ENCODE measurements around the gene CD44.

CD44 gene

DNA sequence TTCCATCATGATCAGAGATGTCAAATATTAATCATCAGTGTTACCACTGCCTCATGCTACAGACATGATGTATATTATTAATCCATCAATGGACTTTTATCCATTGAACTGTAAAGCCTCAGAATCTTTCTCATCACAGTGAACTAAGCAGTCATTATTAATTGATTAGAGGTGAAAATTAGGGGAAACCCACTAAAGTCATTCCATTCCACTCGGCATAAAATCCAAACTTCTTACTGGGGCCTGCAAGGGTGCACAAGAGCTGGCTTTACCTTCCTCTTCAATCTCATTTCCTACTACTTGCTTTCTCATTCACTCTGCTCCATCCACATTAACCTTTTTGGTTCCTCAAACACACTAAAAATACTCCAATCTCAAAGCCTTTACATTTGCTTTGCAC lies 7.9 kb upstream of the CD44 start:
- in situ Hi-C loops (cut with MboI; ENCODE audit: low sequenced_read_pairs, unreplicated experiment), result no loop called here
- no peak for DNase-seq (ENCODE audit: low spot score)
- TF ChIP-seq, protein P1, sequence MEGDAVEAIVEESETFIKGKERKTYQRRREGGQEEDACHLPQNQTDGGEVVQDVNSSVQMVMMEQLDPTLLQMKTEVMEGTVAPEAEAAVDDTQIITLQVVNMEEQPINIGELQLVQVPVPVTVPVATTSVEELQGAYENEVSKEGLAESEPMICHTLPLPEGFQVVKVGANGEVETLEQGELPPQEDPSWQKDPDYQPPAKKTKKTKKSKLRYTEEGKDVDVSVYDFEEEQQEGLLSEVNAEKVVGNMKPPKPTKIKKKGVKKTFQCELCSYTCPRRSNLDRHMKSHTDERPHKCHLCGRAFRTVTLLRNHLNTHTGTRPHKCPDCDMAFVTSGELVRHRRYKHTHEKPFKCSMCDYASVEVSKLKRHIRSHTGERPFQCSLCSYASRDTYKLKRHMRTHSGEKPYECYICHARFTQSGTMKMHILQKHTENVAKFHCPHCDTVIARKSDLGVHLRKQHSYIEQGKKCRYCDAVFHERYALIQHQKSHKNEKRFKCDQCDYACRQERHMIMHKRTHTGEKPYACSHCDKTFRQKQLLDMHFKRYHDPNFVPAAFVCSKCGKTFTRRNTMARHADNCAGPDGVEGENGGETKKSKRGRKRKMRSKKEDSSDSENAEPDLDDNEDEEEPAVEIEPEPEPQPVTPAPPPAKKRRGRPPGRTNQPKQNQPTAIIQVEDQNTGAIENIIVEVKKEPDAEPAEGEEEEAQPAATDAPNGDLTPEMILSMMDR (IDR thresholded peaks at IDR 0.05; ENCODE audit: borderline replicate concordance, control extremely low read depth, extremely low read depth, insufficient read depth, missing control alignments), result no peak

DNA sequence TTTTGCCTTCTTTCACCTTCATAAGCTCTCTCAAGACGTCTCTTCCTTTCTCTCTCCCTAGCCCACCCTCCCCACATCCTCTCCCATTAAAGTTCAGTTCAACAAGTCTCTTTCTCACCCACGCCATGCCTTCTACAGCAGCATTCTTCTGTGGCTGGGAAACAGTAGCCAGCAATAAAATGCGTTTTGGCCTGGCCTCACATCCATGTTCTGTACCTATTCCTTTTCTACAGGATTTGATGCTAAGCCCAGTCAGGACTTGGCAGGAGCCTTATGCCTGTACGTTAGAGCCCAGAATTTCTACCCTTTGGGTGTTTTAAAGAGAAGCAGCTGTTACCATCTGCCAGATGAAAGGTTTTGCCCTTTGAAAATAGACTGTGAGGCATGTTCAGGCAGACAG lies 7.1 kb upstream of the CD44 start:
- no peak for DNase-seq (ENCODE audit: low spot score)
- in situ Hi-C loops (cut with MboI; ENCODE audit: low sequenced_read_pairs, unreplicated experiment), result no loop called here
- TF ChIP-seq, protein P1 (IDR thresholded peaks at IDR 0.05; ENCODE audit: borderline replicate concordance, control extremely low read depth, extremely low read depth, insufficient read depth, missing control alignments), result no peak

DNA sequence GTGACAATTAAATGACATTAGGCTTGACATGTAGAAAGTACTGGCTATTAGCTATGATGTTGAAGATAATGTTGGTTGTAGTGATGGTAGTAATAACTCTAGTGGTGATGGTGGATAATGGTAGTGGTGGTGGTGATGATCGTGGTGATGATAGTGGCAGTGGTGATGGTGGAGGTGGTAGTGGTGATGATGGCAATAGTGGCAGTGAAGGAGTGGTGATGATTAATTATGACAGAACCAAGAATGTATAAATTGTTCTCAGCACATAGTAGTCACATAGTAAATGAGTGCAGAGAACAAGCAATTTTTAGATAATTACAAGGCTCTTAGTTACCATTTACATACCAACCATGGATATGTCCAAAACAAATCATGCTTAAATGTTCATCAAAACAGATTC lies 5.3 kb upstream of the CD44 start:
- no peak for DNase-seq (ENCODE audit: low spot score)
- in situ Hi-C loops (cut with MboI; ENCODE audit: low sequenced_read_pairs, unreplicated experiment), result no loop called here
- TF ChIP-seq, protein P1 (IDR thresholded peaks at IDR 0.05; ENCODE audit: borderline replicate concordance, control extremely low read depth, extremely low read depth, insufficient read depth, missing control alignments), result no peak

DNA sequence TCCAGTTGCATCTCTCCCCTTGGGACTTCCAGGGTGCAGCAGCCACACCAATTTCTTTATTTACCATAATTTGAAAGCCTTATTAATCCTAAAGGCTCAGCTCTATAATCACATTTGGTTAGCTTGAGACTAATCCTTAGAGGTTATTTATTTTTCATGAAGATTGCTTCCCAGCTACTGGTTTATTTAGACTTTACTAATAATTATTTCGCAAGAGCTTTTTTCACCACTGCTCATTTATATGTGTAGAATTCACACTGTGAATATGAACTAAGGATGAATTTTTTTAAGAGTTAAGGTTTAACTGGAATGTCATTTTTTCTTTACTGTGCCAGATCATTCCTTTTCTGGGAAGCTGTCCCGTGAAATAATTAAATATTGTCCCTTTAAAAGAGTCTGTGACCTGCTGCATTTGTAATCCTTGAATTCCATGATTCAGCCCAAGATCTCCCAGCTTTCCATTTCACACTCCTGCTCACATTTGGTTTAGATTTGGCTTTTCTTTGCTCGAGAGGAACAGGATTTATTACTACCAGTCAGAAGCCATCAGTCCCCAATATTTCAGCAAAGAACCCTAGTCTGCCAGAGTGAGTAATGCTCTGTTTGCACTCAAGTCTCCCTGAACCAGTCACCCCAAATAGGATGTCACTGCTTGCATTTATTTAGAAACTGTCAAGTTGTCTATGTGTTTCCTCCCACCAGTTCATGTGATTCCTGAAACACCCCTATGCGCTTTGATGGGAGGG lies 4.4 kb upstream of the CD44 start:
- TF ChIP-seq, protein P1 (IDR thresholded peaks at IDR 0.05; ENCODE audit: borderline replicate concordance, control extremely low read depth, extremely low read depth, insufficient read depth, missing control alignments), result no peak
- no peak for DNase-seq (ENCODE audit: low spot score)
- in situ Hi-C loops (cut with MboI; ENCODE audit: low sequenced_read_pairs, unreplicated experiment), result no loop called here

DNA sequence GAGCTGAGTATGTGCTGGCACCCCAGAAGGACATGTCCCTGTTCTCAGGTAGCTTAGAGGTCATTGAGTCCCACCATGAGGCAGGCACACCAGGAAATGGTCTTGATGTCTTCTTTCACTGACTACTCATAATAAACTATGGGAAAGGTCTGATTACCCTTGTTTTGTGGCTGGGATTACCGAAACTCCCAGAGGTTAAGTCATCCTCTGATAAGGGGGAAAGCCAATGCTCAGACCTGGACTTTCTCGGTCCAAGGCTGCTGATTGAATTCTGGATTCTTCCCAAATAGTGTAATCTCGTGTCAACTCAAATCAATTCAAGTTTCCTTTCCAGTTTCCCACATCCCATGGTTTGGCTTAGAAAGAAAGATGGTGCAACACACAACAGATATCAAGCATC lies 3.7 kb upstream of the CD44 start:
- in situ Hi-C loops (cut with MboI; ENCODE audit: low sequenced_read_pairs, unreplicated experiment), result no loop called here
- TF ChIP-seq, protein P1 (IDR thresholded peaks at IDR 0.05; ENCODE audit: borderline replicate concordance, control extremely low read depth, extremely low read depth, insufficient read depth, missing control alignments), result no peak
- no peak for DNase-seq (ENCODE audit: low spot score)

DNA sequence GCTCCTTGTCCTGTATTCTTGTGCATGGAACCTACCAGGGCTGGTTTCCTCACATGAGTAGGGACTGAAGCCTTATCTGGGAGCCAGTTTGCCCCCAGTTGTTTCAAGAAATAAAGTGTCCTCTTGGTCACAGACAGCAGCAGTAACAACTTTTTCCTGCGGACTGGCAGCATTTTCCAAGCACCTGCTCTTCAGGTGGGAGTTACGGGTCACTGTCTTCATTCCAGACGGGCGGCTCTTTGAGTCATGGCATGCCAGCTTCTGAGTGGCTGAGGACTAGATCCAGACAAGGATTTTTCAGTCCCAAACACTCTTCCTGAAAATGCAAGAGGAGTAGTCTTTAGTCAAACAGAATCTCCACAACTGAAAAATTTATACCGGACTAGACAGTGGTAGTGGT lies 2.7 kb upstream of the CD44 start:
- DNase-seq (ENCODE audit: low spot score), result no peak
- in situ Hi-C loops (cut with MboI; ENCODE audit: low sequenced_read_pairs, unreplicated experiment), result no loop called here

More for the DNA sequence above, 2.7 kb upstream of the CD44 start:
- TF ChIP-seq, protein P1 (IDR thresholded peaks at IDR 0.05; ENCODE audit: borderline replicate concordance, control extremely low read depth, extremely low read depth, insufficient read depth, missing control alignments), result no peak

Measured in GM13976 (cell line).